Fibroblast of villous mesenchyme (primary cell): ENCODE data around the gene TLN1. TPM values are rescaled to one million over a fixed set of nuclear protein-coding genes. Genes with fewer than 3 reads are reported as not detected.

ENCODE experiments used
- DNase-seq: peaks from one replicate; pipeline ENCODE4 v3.0.0-alpha.2; 2010; ENCODE audit warnings: low read depth
- H3K4me3 ChIP-seq: 2 replicates; pipeline ENCODE4 v1.5.1; 2011; ENCODE audit warnings: low read depth, mild to moderate bottlenecking, low read length
- total RNA-seq: library from RNA; depleted of rRNA; stranded (reverse); fragments of >200 nt; gene quantifications from 2 replicates; pipeline ENCODE4 v1.2.3, GENCODE V29; 2012
- TF ChIP-seq, protein P1 (sequence below): IDR thresholded peaks from 2 replicates; pipeline ENCODE4 v1.5.1; 2012; ENCODE audit warnings: low read depth, mild to moderate bottlenecking, low read length; ENCODE audit not compliant: insufficient read depth

Gene TLN1
- total RNA-seq, 1 donor, result 428 TPM

DNA sequence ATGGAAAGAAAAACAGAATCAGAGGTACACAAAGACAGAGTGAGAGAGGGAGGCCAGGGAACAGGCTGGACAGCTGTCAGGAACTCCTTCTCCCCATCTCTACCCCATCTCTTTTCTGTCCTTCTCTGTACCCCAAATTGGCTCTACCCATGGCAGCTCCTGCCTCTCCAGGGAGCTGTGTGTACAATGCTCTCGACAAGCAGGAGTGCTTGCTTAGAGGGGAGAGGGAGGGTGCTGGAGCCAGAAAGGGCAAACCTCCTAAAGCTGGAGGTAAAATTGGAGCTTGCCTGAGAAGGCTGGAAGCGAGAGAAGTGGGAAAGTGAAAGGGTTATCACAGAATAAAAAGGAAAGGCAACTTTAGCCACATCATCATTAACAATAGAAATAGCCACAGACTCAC, 48.7 kb downstream of the TLN1 start:
- no peak overlapping the region for H3K4me3 ChIP-seq
- no peak for DNase-seq
- TF ChIP-seq, protein P1, sequence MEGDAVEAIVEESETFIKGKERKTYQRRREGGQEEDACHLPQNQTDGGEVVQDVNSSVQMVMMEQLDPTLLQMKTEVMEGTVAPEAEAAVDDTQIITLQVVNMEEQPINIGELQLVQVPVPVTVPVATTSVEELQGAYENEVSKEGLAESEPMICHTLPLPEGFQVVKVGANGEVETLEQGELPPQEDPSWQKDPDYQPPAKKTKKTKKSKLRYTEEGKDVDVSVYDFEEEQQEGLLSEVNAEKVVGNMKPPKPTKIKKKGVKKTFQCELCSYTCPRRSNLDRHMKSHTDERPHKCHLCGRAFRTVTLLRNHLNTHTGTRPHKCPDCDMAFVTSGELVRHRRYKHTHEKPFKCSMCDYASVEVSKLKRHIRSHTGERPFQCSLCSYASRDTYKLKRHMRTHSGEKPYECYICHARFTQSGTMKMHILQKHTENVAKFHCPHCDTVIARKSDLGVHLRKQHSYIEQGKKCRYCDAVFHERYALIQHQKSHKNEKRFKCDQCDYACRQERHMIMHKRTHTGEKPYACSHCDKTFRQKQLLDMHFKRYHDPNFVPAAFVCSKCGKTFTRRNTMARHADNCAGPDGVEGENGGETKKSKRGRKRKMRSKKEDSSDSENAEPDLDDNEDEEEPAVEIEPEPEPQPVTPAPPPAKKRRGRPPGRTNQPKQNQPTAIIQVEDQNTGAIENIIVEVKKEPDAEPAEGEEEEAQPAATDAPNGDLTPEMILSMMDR, result no peak

- no peak for DNase-seq
- TF ChIP-seq, protein P1, result no peak
Measured at GRCh38 chr9:35682520-35683315, 49.3 kb downstream of the TLN1 start.

DNA sequence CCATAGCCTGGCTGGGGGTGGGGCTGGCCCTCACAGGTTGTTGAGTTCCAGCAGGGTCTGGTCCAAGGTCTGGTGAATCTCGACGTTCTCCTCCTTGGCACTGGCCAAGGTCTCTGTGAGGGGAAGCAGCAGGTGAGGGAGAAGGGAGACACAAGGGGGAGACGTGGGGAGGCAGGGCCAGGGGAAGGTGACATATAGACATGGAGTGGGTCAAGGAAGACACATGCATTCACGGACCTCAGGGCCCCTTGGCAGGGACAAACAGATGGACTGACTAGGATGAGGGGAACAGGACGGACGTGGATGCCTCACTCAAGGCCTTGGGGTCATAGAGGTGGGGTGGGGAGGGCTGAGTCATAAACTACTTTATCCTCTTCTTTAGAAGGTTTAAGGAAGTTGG, 49.9 kb downstream of the TLN1 start:
- no peak overlapping the region for H3K4me3 ChIP-seq
- DNase-seq, result no peak
- TF ChIP-seq, protein P1, result no peak

More at GRCh38 chr9:35682520-35683315, 49.3 kb downstream of the TLN1 start:
- H3K4me3 ChIP-seq, result no peak overlapping the region

DNA sequence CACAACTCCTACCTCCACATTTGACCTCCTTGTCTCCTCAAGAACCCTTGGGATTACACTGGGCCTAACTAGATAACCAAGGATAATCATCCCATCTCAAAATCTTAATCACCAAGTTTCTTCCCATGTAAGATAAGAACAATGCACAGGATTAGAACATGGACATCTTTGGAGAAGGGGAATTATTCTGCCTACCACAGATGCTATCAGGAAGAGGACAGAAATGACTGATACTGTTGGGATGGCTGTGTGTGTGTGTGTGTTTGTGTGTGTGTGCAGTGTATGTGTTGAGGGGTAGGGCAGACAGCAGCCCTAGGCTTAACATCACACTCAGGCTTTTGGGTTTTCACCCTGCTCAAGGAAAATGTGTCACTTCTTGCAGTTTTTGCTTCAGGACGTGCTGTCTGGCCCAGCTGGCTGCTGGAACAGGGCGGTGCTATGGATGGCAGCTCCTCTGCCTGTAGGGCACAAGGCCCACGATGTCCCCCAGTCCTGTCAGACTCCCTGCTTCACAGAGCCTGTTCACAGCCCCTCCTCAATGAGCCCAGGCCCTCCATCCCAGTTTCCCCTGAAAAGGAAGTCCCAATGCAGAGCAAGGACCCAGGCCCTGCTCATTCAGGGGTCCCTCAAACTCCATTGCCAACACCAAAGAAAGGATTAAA, 50.5 kb downstream of the TLN1 start:
- no peak overlapping the region for H3K4me3 ChIP-seq
- TF ChIP-seq, protein P1, result no peak
- DNase-seq, result no peak

DNA sequence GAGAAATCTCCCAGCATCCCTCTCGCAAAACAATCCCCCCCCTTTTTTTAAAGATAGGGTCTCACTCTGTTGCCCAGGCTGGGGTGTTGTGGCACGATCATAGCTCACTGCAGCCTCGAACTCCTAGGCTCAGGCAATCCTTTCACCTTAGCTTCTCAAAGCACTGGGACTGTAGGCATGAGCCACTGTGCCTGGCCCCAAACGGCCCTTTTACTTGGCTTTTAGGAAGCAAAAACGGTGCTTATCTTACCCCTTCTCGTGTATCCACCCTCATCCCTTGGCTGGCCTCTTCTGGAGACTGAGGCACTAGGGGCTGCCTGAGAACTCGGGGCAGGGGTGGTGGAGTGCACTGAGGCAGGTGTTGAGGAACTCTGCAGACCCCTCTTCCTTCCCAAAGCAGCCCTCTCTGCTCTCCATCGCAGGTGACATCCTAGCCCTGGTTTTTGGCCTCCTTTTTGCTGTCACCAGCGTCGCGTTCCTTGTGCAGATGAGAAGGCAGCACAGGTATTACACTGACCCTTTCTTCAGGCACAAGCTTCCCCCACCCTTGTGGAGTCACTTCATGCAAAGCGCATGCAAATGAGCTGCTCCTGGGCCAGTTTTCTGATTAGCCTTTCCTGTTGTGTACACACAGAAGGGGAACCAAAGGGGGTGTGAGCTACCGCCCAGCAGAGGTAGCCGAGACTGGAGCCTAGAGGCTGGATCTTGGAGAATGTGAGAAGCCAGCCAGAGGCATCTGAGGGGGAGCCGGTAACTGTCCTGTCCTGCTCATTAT, 51.5 kb downstream of the TLN1 start:
- peak; percentile 46 for DNase-seq
- no peak overlapping the region for H3K4me3 ChIP-seq
- TF ChIP-seq, protein P1, result no peak

GRCh38 chr9:35679766-35680330, 52.1 kb downstream of the TLN1 start:
- no peak for DNase-seq
- TF ChIP-seq, protein P1, result no peak
- H3K4me3 ChIP-seq, result no peak overlapping the region
